Sigmoid colon (tissue), 7 donors: ENCODE data around the gene CENPU. TPM values are rescaled to one million over a fixed set of nuclear protein-coding genes. Genes with fewer than 3 reads are reported as not detected.

Experiments used
- DNase-seq: peaks from one replicate; pipeline ENCODE4 v3.0.0-alpha.2; 2019
- H3K27ac ChIP-seq, 4 donors: fragments of 200-600 bp; sonication (generic); one replicate each; pipeline ENCODE4 v1.5.1; 2016 to 2019; ENCODE audit warnings: mild to moderate bottlenecking in 1 of 4
- H3K27me3 ChIP-seq, 3 donors: fragments of 200-600 bp; sonication (generic); one replicate each; pipeline ENCODE4 v1.5.1; 2019; ENCODE audit warnings: mild to moderate bottlenecking in 1 of 3
- H3K36me3 ChIP-seq, 4 donors: fragments of 200-600 bp; sonication (generic); one replicate each; pipeline ENCODE4 v1.5.1; 2016 to 2019
- H3K4me1 ChIP-seq, 4 donors: fragments of 200-600 bp; sonication (generic); one replicate each; pipeline ENCODE4 v1.5.1; 2017 to 2019
- H3K4me3 ChIP-seq, 4 donors: fragments of 200-600 bp; sonication (generic); one replicate each; pipeline ENCODE4 v1.5.1; 2017 to 2019; ENCODE audit warnings: mild to moderate bottlenecking in 2 of 4, moderate library complexity in 1 of 4
- H3K9me3 ChIP-seq, 4 donors: fragments of 200-600 bp in 3 of 4; sonication (generic) in 3 of 4; one replicate each; pipeline versions ENCODE4 v1.5.1 to v1.6.1; 2013 to 2019
- EP300 ChIP-seq, 4 donors: sonication (generic); formaldehyde crosslinking; IDR thresholded peaks; one replicate each; pipeline ENCODE4 v1.6.1; 2017; ENCODE audit warnings: antibody characterized with exemption in 4 of 4
- POLR2A ChIP-seq, 2 donors: fragments of 450-650 bp; IDR thresholded peaks; one replicate each; pipeline ENCODE4 v1.6.1; 2016; ENCODE audit warnings: antibody characterized with exemption in 2 of 2, mild to moderate bottlenecking in 2 of 2, moderate library complexity in 2 of 2
- POLR2AphosphoS5 ChIP-seq, 4 donors: sonication (generic); formaldehyde crosslinking; IDR thresholded peaks; one replicate each; pipeline ENCODE4 v1.6.1; 2017; ENCODE audit warnings: antibody characterized with exemption in 4 of 4
- WGBS, 2 donors: extraction: QIAGEN DNeasy Blood & Tissue Kit; methylation state at CpG; one replicate each; pipeline ENCODE4 v1.1.7; 2013; 5-methylcytosine and 5-hydroxymethylcytosine counted together
- intact Hi-C: fragments of 100-400 bp; cut with DNase I; formaldehyde crosslinking; loops from one replicate; pipeline ENCODE4 v1.15.1; 2023
- polyA plus RNA-seq, 3 donors: library from polyadenylated mRNA; stranded (reverse); fragments of 200-250 nt; gene quantifications; one replicate each; pipeline ENCODE4 v1.2.3, GENCODE V29; 2013
- total RNA-seq, 4 donors: library from RNA; depleted of rRNA; stranded (reverse); fragments of >200 nt; gene quantifications; one replicate each; pipeline ENCODE4 v1.1.0, GENCODE V29; 2016
- TF ChIP-seq, protein P1 (sequence below), 4 experiments: fragments of 450-650 bp in 3 of 4; fragments of 200-600 bp in 1 of 4; IDR thresholded peaks; one replicate each; pipeline ENCODE4 v1.5.1; 2016 to 2019; ENCODE audit warnings: antibody characterized with exemption in 4 of 4, mild to moderate bottlenecking in 3 of 4, moderate library complexity in 2 of 4
- donor health status: healthy with polysubstance abuse.
- donor health status: Bipolar disorder and iron deficiency.
- donor health status: healthy.

CENPU gene
- total and polyA plus RNA-seq, 7 donors, result 0.95 to 14.4 (median 2.8) TPM; not detected in 1

DNA sequence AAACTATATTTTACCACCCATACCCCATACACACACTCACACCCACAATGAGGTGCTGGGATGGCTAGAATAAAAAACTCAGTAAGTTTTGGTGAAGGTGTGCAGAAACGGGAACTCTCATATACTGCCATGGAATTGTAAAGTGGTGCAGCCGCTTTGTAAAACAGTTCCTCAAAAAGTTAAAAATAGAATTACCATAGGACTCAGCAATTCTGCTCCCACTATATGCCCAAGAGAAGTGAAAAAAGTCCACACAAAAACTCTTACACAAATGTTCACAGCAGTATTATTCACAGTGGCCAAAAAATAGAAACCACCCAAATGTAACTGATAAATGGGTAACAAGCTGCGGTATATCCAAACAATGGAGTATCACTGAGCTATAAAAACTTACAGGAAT is 6.5 kb downstream of the CENPU start:
- Histone ChIP-seq H3K4me1 (no peaks in the 10 kb centered on the region), H3K9me3 (no peaks in the 10 kb centered on the region), H3K36me3 (no peaks in the 10 kb centered on the region), H3K27ac (no peak overlapping the region), H3K4me3 (no peak overlapping the region), H3K27me3 (no peaks in the 10 kb centered on the region)
- intact Hi-C loops, result no loop called here
- TF ChIP-seq POLR2A (IDR thresholded peaks at IDR 0.05), result no peak
- no peak for TF ChIP-seq POLR2AphosphoS5 (IDR thresholded peaks at IDR 0.05)
- TF ChIP-seq, protein P1, sequence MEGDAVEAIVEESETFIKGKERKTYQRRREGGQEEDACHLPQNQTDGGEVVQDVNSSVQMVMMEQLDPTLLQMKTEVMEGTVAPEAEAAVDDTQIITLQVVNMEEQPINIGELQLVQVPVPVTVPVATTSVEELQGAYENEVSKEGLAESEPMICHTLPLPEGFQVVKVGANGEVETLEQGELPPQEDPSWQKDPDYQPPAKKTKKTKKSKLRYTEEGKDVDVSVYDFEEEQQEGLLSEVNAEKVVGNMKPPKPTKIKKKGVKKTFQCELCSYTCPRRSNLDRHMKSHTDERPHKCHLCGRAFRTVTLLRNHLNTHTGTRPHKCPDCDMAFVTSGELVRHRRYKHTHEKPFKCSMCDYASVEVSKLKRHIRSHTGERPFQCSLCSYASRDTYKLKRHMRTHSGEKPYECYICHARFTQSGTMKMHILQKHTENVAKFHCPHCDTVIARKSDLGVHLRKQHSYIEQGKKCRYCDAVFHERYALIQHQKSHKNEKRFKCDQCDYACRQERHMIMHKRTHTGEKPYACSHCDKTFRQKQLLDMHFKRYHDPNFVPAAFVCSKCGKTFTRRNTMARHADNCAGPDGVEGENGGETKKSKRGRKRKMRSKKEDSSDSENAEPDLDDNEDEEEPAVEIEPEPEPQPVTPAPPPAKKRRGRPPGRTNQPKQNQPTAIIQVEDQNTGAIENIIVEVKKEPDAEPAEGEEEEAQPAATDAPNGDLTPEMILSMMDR (IDR thresholded peaks at IDR 0.05), result no peak
- no peak for TF ChIP-seq EP300 (IDR thresholded peaks at IDR 0.05)
- 91 to 92% methylated on average over 3 of the region's 3 CpGs for WGBS, 2 donors
- DNase-seq, result no peak

DNA sequence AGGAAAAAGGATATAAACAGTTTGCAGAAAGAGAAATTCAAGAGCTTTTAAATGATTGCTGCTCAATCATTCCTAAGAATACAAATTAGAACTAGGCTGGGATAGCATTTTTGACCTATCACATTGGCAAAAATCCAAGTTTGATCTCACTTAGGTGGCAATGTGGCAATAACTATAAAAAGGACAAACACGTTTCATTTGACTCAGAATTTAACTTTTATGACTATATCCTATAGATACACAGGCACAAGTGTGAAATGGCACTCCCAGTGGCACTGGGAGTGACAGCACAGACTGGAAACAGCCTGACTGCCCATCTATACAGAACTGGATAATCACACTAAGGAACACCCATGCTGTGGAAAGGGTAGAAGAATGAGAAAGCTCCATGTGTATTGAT is 11.1 kb downstream of the CENPU start:
- Histone ChIP-seq H3K4me1 (no peaks in the 10 kb centered on the region), H3K36me3 (no peaks in the 10 kb centered on the region), H3K27me3 (no peaks in the 10 kb centered on the region), H3K9me3 (peaks cover 0 to 3% (median 0%) of the 10 kb centered on the region in 4 donors), H3K27ac (no peak overlapping the region), H3K4me3 (no peak overlapping the region)
- intact Hi-C loops, result no loop called here
- no peak for DNase-seq
- WGBS, 2 donors, result 16 to 34% methylated on average over 1 of the region's 1 CpG
- TF ChIP-seq EP300 (IDR thresholded peaks at IDR 0.05), result no peak
- TF ChIP-seq POLR2A (IDR thresholded peaks at IDR 0.05), result no peak
- no peak for TF ChIP-seq POLR2AphosphoS5 (IDR thresholded peaks at IDR 0.05)
- TF ChIP-seq, protein P1 (IDR thresholded peaks at IDR 0.05), result no peak

DNA sequence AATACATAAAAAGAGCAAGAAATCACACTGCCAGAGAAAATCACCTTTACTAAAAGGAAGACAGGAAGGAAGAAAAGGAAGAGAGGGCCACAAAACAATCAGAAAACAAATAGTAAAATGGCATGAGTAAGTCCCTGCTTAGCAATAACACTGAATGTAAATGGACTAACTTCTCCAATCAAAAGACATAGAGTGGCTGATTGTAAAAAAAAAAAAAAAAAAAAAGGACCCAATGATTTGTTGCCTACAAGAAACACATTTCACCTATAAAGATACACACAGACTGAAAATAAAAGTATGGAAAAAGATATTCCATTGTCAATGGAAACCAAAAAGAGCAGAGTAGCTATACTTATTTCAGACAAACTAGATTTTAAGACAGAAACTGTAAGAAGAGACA is 12.6 kb downstream of the CENPU start:
- Histone ChIP-seq H3K4me3 (no peak overlapping the region), H3K27ac (no peak overlapping the region), H3K36me3 (no peaks in the 10 kb centered on the region), H3K9me3 (peaks cover 0 to 3% (median 0%) of the 10 kb centered on the region in 4 donors), H3K4me1 (no peaks in the 10 kb centered on the region), H3K27me3 (no peaks in the 10 kb centered on the region)
- no peak for TF ChIP-seq POLR2A (IDR thresholded peaks at IDR 0.05)
- TF ChIP-seq POLR2AphosphoS5 (IDR thresholded peaks at IDR 0.05), result no peak
- no peak for TF ChIP-seq EP300 (IDR thresholded peaks at IDR 0.05)
- TF ChIP-seq, protein P1 (IDR thresholded peaks at IDR 0.05), result no peak
- intact Hi-C loops, result no loop called here
- no peak for DNase-seq

DNA sequence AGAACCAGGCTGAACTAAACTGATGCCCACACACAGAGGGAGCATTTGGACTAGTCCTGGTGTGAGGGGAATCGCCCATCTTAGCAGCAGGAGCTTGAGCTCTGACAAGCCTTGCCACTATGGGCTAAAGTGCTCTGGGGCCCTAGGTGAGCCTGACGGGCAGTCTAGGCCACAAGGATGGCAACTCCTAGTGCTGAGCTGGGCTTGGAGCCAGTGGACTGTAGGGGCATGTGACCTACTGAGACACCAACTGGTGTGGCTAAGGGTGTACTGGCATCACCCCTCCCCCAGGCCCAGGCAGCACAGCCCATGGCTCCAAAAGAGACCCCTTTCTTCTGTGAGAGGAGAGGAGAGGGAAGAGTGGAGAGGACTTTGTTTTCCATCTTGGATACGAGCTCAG is 14.5 kb downstream of the CENPU start:
- Histone ChIP-seq H3K9me3 (peaks cover 0 to 3% (median 0%) of the 10 kb centered on the region in 4 donors), H3K27me3 (no peaks in the 10 kb centered on the region), H3K27ac (no peak overlapping the region), H3K36me3 (no peaks in the 10 kb centered on the region), H3K4me3 (no peak overlapping the region), H3K4me1 (no peaks in the 10 kb centered on the region)
- TF ChIP-seq POLR2A (IDR thresholded peaks at IDR 0.05) (no peak), POLR2AphosphoS5 (IDR thresholded peaks at IDR 0.05) (no peak), EP300 (IDR thresholded peaks at IDR 0.05) (no peak)
- TF ChIP-seq, protein P1 (IDR thresholded peaks at IDR 0.05), result no peak
- WGBS, 2 donors, result 92 to 97% methylated on average over 3 of the region's 3 CpGs
- DNase-seq, result no peak
- intact Hi-C loops, result no loop called here

DNA sequence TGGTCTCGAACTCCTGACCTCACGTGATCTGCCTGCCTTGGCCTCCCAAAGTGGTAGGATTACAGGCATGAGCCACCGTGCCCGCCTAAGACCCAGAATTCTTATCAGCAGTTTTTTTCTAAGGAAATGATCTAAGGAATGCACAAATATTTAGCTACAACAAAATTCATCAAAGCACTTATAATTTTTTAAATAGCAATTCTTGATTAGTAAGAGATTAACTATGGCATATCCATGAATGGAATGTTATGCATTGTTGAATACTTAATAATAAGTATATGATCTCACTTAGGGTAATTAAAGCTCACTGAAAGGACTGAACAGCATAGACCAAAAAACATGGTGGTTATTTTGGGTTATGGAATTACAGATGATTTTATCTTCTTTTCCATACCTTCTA is 18.4 kb downstream of the CENPU start:
- DNase-seq, result no peak
- WGBS, 2 donors, result 96 to 98% methylated on average over 4 of the region's 4 CpGs
- no peaks in the 10 kb centered on the region for H3K4me1 ChIP-seq
- H3K4me3 ChIP-seq, result no peak overlapping the region
- intact Hi-C loops, result no loop called here
- H3K27ac ChIP-seq, result no peak overlapping the region
- TF ChIP-seq POLR2AphosphoS5 (IDR thresholded peaks at IDR 0.05), result no peak
- TF ChIP-seq, protein P1 (IDR thresholded peaks at IDR 0.05), result no peak
- no peak for TF ChIP-seq POLR2A (IDR thresholded peaks at IDR 0.05)
- no peaks in the 10 kb centered on the region for H3K27me3 ChIP-seq
- H3K36me3 ChIP-seq, result no peaks in the 10 kb centered on the region
- H3K9me3 ChIP-seq, result peaks cover 0 to 3% (median 0%) of the 10 kb centered on the region in 4 donors
